GM13977 (cell line): ENCODE data around the gene ZNF705A.
A peak's percentile ranks its signal among the peaks of the same experiment; 100 is the strongest.
"Not testable (repeated sequence)": the region's sequence is repeated elsewhere in the genome, so short reads cannot be mapped to it uniquely, and the experiment has no call there.

ENCODE experiments used
- DNase-seq: peaks from one replicate; pipeline ENCODE4 v3.0.0; 2012; ENCODE audit warnings: low spot score
- CTCF ChIP-seq: IDR thresholded peaks from 2 replicates; pipeline ENCODE4 v1.5.1; 2012; ENCODE audit warnings: mild to moderate bottlenecking, control low read depth; ENCODE audit not compliant: insufficient read depth; ENCODE audit errors: extremely low read depth, missing control alignments
- in situ Hi-C: fragments of 300-500 bp; cut with MboI; formaldehyde crosslinking; loops from one replicate; pipeline ENCODE4 v1.12.0; 2022; ENCODE audit warnings: low sequenced_read_pairs, low pct_unique_long_range_greater_than_20kb, mixed read lengths, inconsistent platforms; ENCODE audit not compliant: unreplicated experiment

Gene ZNF705A

GRCh38 chr12:8226355-8226754, 69.5 kb downstream of the ZNF705A start:
- TF ChIP-seq CTCF: no peak
- DNase-seq: no peak
- in situ Hi-C loops: no loop called here

GRCh38 chr12:8226992-8227731, 70.3 kb downstream of the ZNF705A start, which contains the start of gene FAM90A1:
TSS of gene FAM90A1 (minus strand) at chr12:8227618. CDS start at chr12:8224832, 2,786 bp downstream.
- in situ Hi-C loops: not testable (repeated sequence)
- DNase-seq: peak; percentile 36

GRCh38 chr12:8227732-8228077, 70.9 kb downstream of the ZNF705A start:
- in situ Hi-C loops: not testable (repeated sequence)

GRCh38 chr12:8228607-8229006, 71.8 kb downstream of the ZNF705A start:
- DNase-seq, in situ Hi-C loops: not testable (repeated sequence)

More at GRCh38 chr12:8227732-8228077, 70.9 kb downstream of the ZNF705A start:
- not testable (repeated sequence) for DNase-seq

GRCh38 chr12:8229486-8229885, 72.7 kb downstream of the ZNF705A start:
- DNase-seq, in situ Hi-C loops: not testable (repeated sequence)
